ENCODE measurements around the gene MEGF11. TPM values are rescaled to one million over a fixed set of nuclear protein-coding genes. Genes with fewer than 3 reads are reported as not detected.
"Not testable (repeated sequence)": the region's sequence is repeated elsewhere in the genome, so short reads cannot be mapped to it uniquely, and the experiment has no call there.

MEGF11 gene
- total RNA-seq, 1 donor from 2014 or later = 1.9 TPM

DNA sequence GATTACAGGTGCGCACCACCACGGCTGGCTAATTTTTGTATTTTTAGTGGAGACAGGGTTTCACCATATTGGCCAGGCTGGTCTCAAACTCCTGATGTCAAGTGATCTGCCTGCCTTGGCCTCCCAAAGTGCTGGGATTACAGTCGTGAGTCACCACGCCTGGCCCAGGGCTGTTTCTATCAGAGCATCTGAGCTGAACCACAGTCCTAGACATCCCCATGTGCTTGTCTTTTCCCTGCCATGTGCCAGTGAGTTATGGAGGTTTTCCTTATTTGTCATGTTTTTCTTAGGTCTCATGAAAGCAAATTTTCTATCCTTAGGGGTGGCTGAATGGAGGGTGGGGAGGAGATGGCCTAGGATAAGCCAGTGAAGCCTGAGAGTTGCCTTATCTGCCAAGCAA lies 250.4 kb downstream of the MEGF11 start:
- DNase-seq (ENCODE audit: low spot score) = not testable (repeated sequence)

DNA sequence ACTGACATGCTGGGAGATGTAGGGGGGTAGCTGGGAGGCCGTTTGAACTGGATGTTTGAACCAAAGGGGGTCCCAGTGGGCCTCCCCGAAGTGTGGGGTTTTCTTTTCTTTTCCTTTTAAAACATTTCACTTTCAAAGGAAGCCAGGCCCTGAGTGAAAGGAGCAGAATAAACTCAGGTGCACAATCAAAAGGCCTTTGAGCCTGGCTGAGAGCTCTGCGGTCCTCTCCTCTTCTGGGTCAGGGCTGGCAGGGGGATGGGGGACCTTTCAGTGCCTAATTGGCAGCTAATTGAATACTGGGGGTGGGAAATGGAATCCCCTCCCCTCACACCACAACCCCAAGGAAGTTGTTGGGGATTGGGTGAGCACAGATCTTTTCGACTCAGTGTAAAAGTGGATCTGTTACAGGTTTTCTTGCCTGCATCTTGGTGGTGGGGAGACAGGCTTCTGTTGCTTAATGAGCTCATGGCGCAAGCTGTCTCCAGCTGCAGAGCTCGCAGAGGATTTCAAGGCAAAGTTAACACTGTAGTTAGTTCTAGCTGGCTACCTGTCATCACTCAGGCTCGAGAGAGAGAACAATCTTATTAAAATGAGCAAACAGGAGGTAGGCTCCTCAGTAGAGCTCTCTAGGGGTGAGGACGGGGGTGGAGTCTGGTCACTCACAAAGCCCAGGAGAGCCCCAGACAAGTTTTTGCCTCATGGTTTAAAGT lies 251.7 kb downstream of the MEGF11 start:
- DNase-seq (ENCODE audit: low spot score) = no peak

DNA sequence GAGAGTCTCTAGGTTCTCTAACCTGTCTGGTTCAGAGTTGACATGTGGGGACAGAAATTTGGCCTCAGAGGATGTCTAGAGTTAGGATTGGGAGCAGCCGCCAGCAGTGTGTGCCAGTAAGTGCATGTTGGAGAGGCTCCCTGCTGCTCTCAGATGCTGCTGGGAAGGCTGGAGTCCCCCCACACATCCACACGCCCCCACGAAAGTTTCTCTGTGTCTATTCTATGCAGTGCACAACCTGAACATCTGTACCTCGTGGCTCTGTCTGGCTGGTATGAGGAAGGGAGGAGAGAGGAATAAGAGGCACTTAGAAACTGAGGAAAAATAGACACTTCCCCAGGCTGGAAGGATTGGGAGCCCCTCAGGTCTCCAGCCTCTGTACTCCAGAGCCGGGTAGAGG lies 252.5 kb downstream of the MEGF11 start:
- no peak for DNase-seq (ENCODE audit: low spot score)

DNA sequence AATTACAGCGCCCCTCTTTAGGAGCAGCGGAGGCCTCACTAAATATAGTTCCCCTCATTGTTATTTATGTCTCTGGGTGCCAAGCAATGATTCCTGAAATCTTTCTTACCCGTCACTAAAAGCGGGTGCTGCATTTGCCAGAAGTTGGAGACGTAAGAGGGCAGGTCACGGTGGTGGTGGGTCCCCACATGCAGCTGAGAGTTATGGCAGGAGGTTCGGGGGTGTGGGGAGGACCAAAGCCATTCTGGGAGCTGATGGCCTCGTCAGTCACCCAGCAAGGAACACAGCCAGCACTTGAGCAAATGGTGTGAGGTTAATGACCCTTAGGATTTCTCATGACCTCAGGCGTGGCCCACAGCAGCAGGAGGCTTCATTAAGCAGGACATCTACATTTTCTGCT lies 255.1 kb downstream of the MEGF11 start:
- no peak for DNase-seq (ENCODE audit: low spot score)

DNA sequence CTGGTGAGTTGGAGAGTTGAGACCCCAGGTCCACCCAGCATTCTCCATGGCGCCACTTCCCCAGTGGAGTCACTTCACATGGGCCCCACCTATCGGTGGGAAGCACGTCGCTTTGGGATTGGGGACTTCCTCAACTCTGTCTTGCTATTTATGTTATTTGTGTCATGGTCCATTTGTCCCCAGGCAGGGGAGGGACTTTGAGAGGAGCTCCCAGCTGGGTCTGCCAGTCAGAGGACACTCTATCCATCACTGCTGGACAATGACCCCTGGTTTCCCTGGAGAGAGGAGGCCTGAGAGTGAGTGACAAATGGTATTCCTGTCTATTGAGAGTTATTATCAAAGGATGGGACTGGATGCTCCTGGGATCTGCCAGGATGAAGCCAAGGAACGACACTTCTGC lies 256.6 kb downstream of the MEGF11 start:
- no peak for DNase-seq (ENCODE audit: low spot score)

DNA sequence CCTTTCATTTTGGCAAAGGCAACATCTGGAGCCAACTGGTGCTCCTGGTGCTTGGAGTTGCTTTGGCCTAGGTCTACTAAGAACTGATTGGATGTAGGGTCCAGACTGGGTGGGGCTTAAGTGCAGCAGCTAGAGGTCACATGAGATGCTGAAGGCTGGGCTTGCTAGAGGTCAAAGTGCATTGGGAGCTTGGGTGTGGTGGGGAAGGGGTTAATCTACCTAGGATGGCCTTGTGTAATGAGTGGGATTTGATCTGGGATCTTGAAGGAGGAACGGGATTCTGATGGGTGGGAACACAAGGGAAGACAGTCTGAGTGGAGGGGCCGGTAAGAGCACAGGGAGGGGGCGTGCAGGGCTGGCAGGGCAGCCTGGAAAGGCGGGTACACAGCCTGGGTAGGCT lies 258.7 kb downstream of the MEGF11 start:
- DNase-seq (ENCODE audit: low spot score) = no peak

DNA sequence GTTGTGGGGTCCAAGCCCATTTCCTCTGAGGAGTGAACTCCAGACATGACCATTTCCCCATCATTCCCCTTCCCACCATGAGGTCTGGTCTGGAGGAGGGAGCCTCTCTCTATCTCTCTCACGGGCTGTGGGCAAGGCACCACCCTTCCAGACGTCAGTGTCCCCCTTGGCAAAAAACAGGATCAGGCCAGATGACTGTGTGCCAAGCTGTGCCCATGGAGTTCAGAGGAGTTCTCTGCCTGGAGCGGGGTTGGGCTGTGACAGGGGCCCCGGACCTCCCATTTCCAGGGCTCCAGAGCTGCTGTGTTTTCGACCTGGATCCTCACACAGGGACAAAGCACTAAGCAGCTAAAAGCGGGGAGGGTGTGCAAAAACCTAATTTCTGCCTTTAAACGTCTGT lies 259.8 kb downstream of the MEGF11 start:
- no peak for DNase-seq (ENCODE audit: low spot score)

DNA sequence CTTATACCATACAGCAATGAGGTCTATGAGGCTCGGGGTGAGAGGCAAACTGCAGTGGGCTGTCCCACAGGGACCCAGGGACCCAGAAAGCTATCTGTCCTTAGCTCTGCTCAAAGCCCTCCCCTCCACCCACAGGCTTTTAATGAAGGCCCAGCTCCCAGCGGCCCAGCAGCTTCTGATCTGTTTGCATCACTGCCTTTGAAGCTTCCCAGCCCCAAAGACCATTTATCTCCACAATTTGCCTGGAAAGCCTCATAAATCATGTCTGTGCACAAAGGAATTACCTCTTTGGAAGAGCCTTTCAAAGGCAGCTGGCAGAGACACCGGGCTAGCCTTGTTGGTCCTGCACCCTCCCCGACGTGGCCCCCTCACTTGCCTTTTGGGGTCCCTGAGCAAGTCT lies 260.3 kb downstream of the MEGF11 start:
- DNase-seq (ENCODE audit: low spot score) = peak; percentile 24

DNA sequence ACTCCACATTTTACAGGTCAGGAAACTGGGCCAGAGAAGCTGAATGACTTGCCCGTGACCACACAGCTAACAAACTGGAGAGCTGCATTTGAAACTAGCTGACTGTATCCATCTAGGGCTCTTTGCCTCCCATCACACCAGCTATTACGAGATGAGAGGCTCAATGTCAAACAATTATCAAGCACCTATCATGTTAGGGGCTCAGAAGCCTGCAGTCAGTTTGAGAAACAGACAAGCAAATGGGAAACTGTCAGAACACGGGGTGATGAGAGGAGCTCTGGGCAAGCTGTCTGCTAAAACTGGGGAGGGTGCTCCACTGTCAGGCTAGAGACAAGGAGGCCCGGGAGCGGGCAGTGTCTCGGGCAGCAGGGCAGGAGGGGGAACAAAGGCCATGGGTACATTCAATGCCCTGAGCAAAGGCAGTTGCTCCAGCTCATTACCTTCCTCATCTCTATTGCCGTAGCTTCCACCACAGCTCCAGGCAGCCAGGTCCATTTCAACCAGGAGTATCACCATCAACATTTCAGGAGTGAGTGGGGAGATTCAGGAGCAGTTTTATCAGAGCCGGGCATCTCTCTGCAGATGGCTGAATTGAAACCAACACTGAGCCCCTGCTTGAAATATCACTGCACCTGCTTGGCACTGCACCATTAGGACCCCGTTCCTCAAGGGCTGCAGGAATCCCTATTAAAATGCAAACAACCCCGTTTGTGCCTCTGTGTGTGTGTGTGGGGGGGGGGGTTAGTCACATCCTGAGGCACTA lies 261.6 kb downstream of the MEGF11 start:
- no peak for DNase-seq (ENCODE audit: low spot score)

DNA sequence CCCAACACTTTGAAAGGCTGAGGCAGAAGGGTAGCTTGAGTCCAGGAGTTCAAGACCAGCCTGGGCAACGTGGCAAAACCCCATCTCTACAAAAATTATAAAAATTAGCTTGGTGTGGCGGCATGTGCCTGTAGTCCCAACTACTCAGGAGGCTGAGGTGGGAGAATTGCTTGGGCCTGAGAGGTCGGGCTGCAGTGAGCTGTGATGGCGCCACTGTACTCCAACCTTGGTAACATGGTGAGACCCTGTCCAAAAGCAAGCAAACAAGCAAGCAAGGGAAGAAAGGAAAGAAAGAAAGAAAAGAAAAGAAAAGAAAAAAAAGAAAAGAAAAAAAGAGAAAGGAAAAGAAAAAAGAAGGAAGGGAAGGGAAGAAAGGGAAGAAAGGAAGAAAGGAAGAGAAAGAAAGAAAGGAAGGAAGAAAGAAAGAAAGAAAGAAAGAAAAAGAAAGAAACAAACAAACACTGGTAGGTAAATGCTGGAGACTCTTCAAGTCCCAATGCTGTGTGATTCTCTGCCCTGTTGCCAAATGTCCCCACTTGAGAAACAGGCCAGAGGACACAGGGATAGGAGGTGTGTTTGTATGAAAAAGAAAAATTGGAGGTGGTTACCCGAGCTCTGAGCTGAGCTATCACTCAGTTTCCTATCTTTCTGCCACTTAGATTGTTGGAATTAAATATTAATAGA lies 263.1 kb downstream of the MEGF11 start:
- DNase-seq (ENCODE audit: low spot score) = no peak

DNA sequence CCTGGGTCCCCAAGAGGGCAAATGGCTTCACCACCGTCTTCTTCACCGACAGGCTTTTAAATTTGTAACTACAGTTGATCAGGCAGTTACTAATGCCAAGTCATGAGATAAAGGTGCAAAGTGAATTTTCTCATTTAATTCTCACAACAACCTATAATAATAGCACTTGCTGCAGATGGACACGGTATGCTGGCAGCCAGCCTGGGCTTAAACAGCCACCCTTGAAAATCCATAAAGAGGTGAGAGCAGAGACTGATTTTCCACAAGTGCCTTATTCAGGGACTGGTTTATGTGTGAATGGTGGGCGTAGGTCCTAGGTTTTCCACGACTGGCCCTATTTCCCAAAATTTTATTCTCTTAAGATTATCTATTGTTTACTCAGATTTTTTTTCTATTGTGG lies 266.4 kb downstream of the MEGF11 start:
- no peak for DNase-seq (ENCODE audit: low spot score)

DNA sequence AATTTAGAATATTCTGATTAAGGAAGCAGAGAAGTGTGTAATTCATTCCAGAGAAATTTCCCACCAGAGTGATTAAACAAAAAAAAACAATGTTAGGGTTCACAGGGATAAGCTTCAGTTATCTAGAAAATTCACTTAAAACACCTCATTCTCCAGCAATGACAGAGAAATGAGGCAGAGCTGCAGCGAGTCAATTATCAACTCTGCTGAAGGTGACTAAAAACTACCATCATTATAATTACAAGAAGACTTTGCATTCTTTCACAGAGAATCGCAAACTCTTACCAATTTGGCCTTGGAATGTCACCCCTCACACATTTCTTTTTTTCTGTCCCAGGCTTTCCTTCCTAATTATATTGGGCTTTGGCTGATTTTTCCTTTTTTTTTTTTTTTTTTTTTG lies 267.1 kb downstream of the MEGF11 start:
- no peak for DNase-seq (ENCODE audit: low spot score)

DNA sequence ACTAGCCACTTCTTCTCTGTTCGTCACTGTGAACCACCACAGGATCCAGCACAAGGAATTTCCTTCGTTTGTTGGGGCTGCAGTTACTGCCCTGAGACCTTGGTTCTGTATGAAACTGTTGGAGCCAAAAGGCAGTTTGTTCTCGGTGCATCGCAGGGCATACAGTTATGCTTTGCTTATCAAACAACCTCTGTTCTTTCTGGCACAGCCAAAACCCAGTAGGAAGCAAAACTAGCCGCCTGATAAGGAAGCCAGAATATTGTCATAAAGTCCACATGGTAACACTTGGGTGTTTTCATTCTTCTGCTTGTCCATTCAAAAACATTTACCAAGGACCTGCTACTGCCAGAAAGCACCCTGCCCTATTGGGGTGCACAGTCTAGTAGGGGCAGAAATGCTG lies 268.2 kb downstream of the MEGF11 start:
- DNase-seq (ENCODE audit: low spot score) = no peak

DNA sequence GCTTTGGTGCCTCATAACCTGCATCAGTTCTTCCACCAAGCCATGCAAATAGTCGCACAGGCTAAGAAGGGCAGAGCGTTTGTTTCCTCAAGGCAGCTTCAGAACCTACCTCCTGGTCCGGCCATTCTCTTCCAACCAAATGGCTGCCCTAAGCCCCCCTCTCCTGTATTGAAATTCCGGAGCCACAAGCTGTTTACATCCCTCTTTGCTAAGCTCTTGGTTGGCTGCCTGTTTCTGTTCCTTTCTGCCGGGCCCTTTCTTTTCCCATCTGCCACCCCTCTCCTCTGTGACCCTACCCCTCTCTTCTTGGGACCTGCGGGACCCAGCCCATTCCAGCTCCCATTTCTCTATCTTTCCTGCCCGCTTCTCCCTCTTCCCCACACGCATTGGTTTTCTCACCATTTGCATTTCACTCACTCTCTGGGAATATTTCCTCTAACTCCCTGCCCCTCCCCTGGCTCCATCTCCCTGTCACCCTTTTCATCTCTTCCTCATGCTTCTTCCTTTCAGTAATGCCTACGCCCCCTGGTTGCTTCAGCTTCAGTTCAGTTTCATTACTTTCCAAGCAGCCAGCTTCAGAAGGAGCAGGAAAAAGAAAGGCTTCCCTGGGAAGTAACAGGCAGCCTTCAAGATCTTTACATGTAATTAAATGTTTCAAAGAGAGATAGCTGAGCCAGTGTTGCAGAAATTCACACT lies 270.8 kb downstream of the MEGF11 start:
- DNase-seq (ENCODE audit: low spot score) = peak; percentile 7

DNA sequence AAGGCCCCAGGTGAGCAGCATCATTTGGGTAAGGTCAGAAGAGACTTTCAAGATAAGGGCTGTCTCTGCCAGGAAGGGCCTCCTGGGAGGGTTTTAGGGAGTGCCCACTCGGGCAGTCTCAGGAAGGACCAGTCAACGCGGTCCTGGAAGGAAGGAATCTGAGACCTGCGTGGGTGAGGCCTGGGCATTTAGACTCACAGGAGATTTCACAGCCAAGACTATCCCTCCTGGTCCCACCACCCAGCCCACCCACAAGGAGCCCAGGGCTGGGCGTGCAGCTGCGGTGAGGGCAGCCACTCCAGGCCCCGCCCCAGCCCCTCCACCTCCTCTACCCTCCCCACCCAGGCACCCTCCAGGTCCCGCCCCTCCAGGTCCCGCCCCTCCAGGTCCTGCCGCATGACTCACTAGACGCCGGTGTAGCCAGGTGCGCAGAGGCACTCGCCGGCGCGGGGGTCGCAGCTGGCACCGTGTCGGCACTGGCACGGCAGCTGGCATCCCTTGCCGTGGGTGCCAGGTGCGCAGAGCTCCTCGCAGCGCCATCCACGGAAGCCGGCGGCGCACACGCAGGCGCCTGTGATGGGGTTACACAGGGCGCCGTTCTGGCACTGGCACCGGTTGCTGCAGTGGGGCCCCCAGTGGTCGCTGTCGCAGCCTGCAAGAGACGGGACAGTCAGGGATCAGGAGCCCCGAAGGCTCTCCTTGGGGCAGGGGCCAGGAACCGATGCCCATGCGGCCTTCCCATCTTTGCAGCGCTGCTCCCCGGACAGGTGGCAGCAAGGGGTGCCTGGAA lies 271.5 kb downstream of the MEGF11 start:
- DNase-seq (ENCODE audit: low spot score) = no peak

DNA sequence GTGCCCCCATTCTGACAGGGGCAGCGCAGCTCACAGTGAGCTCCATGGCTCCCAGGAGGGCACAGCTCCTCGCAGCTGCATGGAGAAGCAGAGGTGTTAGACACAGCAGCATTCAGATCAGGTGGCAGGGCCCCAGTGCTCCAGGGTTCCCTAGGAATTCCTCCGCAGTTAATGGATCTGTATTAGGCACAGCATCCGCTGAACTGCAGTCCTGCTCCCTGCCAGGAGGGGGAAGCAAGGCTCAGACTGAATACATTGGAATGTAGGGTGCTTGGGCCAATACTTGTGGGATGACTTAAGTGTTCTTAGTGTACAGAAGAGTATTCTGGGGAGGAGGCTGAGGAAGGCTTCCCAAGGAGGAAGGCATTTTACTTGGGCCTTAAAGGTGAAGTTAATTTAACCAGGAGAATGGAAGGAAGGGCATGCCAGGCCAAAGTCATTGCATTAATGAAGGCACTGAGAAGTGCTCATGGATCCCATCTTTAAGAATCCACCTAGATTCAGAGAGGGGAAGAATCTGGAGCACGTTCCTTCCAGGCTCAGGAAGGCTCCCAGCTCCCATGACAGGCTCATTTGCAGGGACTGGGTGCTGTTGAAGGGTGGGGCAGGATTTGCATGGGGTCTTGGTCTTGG lies 272.6 kb downstream of the MEGF11 start:
- DNase-seq (ENCODE audit: low spot score) = peak; percentile 75

DNA sequence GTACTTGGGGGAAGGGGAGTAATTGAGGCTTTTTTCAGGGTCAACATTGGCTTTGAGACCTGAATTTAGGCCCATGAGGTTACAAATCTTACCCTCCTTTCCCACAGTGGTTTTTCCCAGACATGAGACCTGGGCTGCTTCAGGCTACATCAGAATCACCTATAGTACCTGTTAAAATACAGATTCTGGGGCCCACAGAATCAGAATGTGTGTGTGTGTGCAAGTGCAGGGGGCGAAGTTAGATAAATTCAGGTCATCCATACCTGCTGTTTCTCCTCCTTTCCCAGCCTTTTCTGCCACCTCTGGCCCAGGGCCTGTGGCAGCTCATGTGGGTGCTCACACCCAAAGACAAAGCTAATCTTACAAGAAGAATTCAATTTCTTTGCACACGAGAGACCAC lies 273.7 kb downstream of the MEGF11 start:
- DNase-seq (ENCODE audit: low spot score) = no peak

DNA sequence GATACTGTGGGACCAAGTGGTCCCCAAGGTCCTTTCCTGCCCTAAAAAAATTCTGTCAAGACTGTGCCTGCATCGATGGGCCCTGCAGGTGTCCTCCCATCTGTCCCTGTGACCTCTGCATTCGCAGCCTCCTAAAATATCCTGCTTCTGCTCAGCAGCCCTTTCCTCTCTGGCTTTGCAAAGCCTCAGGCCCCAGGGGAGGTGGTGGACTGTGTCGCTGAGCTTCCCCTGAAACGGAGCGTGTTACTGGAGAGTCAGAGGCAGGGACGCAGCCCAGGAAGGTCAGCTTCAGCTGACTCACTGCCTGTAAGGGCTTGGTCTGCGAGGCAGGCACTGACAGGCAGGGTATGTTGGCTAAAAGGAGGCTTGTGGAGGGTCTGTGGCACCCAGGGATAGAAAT lies 274.2 kb downstream of the MEGF11 start:
- DNase-seq (ENCODE audit: low spot score) = no peak

DNA sequence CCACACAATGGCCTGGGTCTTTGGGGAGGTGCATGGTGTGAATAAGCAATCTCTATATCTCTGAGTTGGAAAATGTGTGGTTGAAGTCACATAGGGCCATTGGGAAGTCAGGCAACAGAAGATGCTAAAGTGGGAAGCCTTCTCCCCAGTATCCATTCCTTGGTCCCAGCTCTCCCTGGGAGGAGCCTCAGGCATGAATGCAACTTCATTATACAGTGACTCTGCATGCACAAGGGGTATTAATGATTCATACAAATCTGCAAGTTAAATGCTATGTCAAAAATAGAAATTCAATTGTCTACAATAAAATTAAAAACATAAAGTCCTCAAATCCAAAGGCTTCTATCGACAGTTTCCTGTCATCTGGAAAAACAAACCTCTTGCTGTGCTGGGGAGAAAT lies 275.4 kb downstream of the MEGF11 start:
- no peak for DNase-seq (ENCODE audit: low spot score)

DNA sequence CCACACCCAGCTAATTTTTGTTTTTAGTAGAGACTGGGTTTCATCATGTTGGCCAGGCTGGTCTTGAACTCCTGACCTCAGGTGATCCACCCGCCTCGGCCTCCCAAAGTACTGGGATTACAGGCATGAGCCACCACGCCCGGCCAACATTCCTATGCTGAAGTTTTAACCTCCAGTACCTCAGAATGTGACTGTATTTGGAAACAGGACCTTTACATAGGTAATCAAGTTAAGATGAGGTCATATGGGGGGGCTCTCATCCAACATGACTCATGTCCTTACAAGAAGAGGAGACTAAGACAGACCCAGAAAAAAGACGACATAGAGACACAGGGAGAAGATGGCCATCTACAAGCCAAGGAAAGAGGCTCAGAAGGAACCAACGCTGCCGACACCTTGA lies 277.4 kb downstream of the MEGF11 start:
- not testable (repeated sequence) for DNase-seq (ENCODE audit: low spot score)

DNA sequence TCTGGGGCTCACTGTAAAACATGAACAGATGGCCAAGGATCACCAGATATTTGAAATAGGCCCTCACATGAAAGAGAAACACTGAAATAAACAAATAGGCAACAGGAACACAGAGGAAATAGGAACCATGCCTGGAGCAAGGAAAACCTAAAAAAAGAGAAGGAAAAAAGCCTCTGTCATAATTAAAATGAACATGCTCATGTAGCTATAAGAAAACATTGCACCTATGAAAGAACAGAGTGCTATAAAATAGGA lies 281.9 kb downstream of the MEGF11 start:
- no peak for DNase-seq (ENCODE audit: low spot score)
